Measurements from ENCODE around the gene ANTXRL.
A peak's percentile ranks its signal among the peaks of the same experiment; 100 is the strongest.
"Not testable (repeated sequence)": the region's sequence is repeated elsewhere in the genome, so short reads cannot be mapped to it uniquely, and the experiment has no call there.

ANTXRL gene

DNA sequence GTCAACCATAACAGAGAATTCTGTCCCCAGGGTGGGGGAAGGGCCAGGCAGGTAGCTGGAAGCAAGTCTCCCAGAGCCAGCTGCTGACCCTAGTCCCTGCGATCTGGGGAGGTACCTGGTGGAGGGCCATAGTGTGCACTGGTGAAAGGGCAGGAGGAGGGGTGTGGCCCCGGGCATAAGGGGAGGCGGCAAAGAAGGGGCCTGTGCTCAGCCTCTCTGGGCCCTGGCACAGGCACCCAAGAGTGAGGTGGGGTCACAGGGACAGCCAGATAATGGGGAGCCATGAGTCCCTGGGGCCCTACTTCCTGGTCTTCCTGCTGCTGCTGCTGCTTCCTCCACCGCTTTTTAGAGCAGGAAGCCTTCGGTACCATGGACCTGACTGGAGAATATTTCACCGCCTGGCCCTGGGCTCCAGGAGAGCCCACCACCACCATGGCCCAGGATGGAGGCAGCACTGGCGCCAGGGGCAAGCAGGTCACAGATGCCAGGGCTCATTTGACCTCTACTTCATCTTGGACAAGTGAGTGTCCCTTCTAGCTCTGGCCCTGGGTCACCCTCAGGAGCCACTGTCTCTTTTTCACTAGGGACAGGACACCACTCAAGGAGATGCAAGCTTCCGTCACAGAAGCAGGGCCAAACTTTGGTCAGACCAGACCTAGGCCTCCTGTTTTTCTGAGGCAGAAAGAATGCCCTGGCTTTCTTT is at the start of gene ANTXRL:
Gene ANTXRL (plus strand): TSS at position 7 of the 703 bp plus-strand sequence. CDS start 266 bp downstream, at position 273.
- intact Hi-C loops (cut with DNase I), result no loop called here
- peak in 2 of 10 donors; percentile 24 to 73 for DNase-seq

- intact Hi-C loops (cut with DNase I), result loop anchor here (5.0 kb wide), 1 partner anchor 89 kb away; no protein-coding TSS in a partner anchor
- DNase-seq, result no peak
Observed at GRCh38 chr10:46237815-46238510, 48.8 kb upstream of the ANTXRL start.

DNA sequence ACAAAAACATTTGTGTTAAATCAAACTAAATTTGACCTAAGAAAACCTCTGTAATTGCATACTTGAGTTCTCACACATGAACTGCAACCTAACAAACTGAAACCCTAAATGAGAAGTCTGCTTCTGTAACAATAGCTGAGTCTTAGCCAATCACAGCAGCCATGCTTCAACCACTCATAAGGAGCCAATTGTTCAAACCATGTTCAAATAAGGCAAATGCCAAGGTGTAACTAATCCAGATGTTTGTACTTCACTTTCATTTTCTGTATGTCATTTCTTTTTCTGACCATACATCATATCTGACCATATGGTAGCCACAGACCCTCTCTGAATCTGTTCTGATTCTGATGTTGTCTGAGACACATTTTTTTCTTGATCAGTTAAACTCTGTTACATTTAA is 47.5 kb upstream of the ANTXRL start:
- DNase-seq, result no peak
- intact Hi-C loops (cut with DNase I), result loop anchor here (5.0 kb wide), 1 partner anchor 88 kb away; no protein-coding TSS in a partner anchor

DNA sequence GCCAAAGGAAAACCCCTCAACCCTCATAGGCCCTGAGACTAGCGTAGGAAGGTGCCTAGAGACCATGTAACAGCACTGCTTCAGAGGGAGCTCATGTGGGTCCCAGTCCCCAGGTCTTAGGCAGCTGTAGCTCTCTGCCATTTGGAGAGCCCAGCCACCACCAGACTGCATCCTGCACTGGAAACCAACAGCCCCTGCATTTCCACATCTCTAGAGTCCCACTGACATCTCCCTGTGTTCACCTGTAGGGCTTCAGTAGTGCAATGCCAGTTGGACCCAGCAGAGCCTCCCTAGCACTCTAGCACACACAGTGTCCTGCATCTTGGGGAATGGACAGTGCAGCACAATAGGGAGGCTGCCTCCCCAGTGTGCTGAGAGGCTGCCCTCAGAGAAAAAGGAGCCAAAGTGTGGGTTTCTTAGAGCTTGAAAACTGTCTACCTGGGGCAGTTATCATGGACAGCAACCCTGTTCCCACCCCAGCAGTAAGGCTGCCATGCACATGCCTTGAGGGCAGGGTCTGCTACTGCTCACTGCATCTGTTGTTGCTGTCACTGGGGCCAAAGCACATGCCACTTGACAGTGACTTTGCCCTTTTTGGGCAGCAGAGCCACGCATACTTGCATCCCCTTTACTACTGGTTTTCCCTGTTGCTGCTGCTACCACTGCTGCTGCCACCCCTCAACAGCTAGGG is 46.7 kb upstream of the ANTXRL start:
- intact Hi-C loops (cut with DNase I), result loop anchor here (5.0 kb wide), 1 partner anchor 87 kb away; no protein-coding TSS in a partner anchor
- DNase-seq, result peak in 2 of 10 donors; percentile 1 to 7

- DNase-seq, result peak in 2 of 10 donors; percentile 1 to 9
Observed at GRCh38 chr10:46240684-46241565, 45.9 kb upstream of the ANTXRL start.

DNA sequence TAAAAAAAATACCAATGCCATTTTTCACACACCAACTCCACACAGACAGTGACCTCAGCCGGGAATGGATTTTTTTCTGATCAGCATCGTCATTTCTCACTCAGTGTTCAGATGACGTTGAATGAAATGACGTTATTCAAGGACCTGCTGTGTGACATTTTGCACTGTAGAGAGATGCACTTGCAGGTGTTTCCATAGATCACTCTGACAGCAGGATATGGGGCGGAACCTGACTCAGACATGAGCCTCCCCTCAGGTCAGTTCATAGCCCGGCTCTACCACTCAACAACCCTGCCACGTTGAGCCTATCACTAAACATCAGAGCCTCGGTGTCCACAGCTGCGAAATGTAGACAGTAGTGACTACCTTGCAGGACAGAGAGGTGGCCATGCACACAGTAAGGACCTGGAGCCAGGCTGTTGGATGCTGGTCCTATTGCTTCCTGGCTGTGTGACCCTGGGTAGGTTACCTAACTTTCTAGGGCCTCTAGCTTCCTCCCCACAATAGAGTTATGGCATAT is 41.4 kb upstream of the ANTXRL start:
- DNase-seq, result no peak

More at GRCh38 chr10:46240684-46241565, 45.9 kb upstream of the ANTXRL start:
- intact Hi-C loops (cut with DNase I), result no loop called here

DNA sequence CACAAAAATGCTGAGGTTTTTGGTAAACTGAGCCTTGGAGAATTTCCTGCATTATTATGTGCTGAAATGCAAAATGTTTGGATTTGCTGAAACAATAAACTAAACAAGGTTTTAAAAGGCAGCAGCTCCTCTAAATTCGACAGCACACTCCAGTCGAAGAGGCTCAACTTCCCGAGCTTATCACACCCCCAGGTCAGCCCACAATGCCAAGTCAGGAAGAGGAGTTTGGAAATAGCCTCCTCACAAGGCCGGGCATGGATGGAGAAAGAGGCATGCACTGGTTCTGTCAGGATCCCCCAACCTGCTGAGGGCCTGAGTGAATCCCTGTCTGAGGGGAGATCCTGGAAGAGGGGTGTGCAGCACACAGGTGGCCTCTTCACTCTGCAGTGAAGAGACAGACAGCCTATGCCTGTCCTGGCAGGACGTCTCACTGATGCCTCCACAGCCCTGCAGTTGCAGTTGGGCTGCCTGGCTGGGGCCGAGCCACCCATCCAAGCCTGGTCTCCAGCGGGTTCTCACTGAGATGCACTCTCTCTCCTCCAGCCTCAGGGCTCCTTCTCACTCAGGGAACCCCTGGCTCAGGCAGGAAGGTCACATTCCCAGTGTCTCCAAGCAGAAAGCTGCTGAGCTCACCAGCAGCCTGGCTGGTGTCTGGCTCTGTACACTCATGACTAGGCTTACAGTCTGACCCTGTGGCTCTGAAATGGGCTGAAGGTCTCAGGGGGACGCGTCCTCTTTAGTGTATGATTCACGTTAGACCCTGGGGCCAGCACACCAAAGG is 40.2 kb upstream of the ANTXRL start:
- intact Hi-C loops (cut with DNase I), result not testable (repeated sequence)
- DNase-seq, result peak in 1 of 10 donors; percentile 48

More for the DNA sequence above, 41.4 kb upstream of the ANTXRL start:
- intact Hi-C loops (cut with DNase I), result no loop called here

- intact Hi-C loops (cut with DNase I), result no loop called here
- DNase-seq, result no peak
Observed at GRCh38 chr10:46247181-46247475, 39.7 kb upstream of the ANTXRL start.

DNA sequence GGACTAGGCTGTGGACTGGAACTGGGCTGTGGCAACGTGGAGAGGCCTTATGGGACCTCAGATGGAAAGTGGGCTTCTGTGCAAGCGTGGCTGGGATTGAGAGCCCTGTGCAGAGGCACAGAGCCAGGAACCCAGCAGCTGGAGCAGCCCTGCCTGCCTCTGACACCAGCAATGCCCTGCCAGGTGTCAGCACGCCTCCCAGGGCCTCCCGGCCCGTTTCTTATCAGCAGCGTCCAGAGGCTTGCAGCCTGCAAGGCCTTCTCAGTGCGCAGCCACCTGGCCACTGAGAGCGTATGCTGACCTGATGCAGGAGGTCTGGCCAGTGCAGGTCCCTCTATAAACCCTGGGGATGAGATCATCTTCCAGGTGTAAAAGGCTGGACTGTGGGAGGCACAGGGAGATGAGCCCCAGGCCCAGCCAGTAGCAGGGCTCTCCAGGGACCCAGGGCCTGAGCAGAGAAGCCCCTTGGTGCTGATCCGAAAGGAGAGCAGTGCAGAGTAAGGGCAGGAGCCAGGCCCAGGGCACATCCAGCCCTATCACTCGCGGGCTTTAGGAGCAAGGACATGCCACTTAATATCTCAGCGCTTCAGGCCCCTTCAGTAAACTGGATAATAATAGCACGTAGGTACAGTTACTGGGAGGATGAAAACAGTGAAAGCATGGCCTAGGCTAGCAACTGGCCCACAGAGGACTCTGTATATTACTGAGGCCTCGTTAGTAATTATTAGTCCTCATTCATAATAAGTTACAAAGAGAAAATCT is 38.8 kb upstream of the ANTXRL start:
- peak in 1 of 10 donors; percentile 52 for DNase-seq
- intact Hi-C loops (cut with DNase I), result no loop called here

- intact Hi-C loops (cut with DNase I), result no loop called here
Observed at GRCh38 chr10:46248651-46249146, 38.1 kb upstream of the ANTXRL start.

DNA sequence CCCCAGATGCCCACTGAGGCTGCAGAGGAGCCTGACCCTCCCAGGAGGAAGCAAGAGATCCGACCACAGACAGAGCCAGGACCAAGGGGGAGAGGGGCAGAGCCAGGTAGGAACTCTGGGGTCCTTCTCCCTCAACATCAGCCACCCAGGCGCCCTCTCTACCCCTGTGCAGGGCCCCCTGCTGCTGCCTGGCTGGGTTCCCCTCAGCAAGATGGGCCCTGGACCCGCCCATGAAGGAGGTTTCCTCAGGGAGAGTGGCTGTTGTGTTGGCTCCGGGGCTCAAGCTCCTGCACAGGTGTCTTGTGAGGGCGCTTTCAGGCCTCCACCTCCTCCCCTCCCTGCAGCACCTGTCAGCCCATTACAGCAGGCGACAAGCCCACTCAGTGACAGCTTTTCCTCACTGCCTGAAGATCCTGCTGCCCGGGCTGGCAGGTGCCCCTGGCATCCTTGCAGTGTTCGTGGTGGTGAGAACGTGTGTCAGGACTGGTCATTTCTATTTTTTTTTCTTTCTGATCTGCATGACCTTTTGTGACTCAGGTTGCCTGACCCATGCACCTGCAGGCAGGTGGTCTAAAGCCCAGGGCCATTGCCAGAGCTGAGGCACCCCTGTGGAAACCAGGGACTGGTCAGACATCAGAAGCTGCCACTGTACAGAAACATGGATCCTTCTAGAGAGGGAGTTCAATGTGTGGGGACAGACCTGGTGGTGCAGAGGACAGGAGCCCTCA is 37.0 kb upstream of the ANTXRL start:
- peak in 2 of 10 donors; percentile 66 to 77 for DNase-seq
- intact Hi-C loops (cut with DNase I), result not testable (repeated sequence)

More at GRCh38 chr10:46248651-46249146, 38.1 kb upstream of the ANTXRL start:
- peak in 2 of 10 donors; percentile 44 to 60 for DNase-seq

DNA sequence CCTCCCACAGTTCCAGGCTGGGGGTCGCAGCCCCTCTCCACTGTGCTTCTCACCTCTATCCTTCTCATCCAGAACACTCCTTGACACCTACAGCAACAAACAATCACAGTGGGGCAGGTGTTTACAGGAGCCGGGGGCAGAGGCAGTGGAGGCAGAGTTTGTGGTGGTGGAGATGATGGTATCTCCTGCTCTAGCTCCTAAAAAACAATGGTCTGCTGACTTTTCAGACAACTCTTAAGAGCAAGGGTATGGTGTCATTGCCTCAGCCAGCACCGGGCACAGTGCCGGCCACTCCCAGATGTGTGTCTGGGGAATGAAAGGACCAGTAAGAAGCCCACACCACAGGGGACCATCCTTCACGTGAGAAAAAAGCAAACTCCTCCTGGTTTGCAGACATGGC is 36.3 kb upstream of the ANTXRL start:
- intact Hi-C loops (cut with DNase I), result no loop called here
- peak in 1 of 10 donors; percentile 59 for DNase-seq

DNA sequence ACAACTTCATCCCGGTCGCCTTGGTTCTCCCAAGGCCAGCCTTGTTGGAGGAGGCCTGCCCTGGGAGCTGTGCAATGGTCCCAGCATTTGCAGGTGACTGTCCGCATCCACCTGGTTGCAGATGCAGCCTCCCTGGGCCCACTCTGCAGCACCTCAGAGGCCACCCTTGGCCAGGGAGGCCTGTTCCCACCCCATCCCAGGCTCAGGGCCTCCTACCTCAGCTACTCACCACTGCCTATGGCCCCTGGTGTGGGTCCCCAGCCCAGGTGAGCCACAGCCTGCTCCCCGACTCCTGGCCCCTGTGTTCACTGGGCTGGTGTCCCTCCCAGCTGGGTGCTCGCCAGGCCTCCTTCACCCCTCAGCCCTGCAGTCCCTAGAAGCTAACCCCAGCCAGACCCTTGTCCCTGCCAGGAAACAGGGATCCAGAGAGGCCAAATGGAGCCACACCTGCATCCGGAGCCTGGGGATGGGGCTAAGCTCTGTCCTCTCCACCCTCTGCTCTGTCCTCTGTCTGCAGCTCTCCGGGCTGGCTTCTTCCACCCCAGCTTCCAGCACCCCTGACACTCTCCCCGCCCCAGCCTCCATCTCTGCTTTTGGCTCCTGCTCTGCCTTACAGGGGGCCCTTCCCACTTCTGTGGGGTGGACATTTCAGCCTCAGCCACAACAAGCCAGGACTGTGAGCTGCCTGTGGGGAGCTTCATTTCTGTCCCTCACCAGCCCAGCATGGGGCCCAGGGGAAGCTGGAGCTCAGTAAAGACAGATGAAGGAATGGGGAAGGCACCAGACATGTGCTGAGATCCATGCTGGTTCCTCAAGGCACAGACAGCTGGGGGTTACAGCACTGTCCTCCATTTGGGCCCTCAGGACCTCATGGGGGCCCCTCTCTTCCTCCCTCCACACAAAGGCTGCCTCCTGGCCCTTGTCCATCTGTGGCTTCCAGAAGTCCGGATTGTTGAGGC is 35.6 kb upstream of the ANTXRL start:
- intact Hi-C loops (cut with DNase I), result no loop called here
- DNase-seq, result peak in 2 of 10 donors; percentile 53 to 56

GRCh38 chr10:46251857-46252847 is 34.6 kb upstream of the ANTXRL start:
- peak in 2 of 10 donors; percentile 47 to 66 for DNase-seq
- intact Hi-C loops (cut with DNase I), result no loop called here
